IMR-90 (cell line): Measurements from ENCODE around the gene LRRTM4. TPM values are rescaled to one million over a fixed set of nuclear protein-coding genes. Genes with fewer than 3 reads are reported as not detected.

Source experiments
- ATAC-seq: fragments of 200-7000 bp; cut with Tn5 transposase; 2 replicates; pipeline ENCODE4 v1.9.1; 2020; ENCODE audit warnings: low read depth, mild to moderate bottlenecking, moderate library complexity
- Bru-seq: library from RNA; stranded (reverse); fragments of 400-500 nt; gene quantifications from one replicate; lab custom pipeline; 2021; lab: Mats Ljungman, UMichigan
- BruChase-seq, 2 experiments: library from RNA; stranded (reverse); fragments of 400-500 nt; gene quantifications; one replicate each; lab custom pipeline; 2021; lab: Mats Ljungman, UMichigan
- BruUV-seq: library from RNA; stranded (reverse); fragments of 400-500 nt; replicated peaks from 2 replicates; lab custom pipeline; 2021; lab: Mats Ljungman, UMichigan
- CTCF ChIA-PET: fragments of 300-600 bp; formaldehyde crosslinking; extraction: SDS; loops from one replicate; lab custom pipeline; 2021; ENCODE audit warnings: antibody characterized with exemption; lab: Yijun Ruan, JAX
- POLR2A ChIA-PET: fragments of 300-600 bp; sonication (Branson Sonifier 250); formaldehyde crosslinking; loops from one replicate; lab custom pipeline; 2022; ENCODE audit warnings: antibody characterized with exemption; ENCODE audit not compliant: unreplicated experiment; lab: Charles Lee
- DNase-seq: peaks from one replicate; pipeline ENCODE4 v3.0.0; 2013
- H2AFZ ChIP-seq: replicated peaks from 2 replicates; pipeline ENCODE3; 2013; ENCODE audit warnings: low read length, mild to moderate bottlenecking; ENCODE audit not compliant: poor library complexity
- H2AK5ac ChIP-seq: 2 replicates; pipeline ENCODE4 v1.6.1; 2013; ENCODE audit warnings: low read depth, low read length, inconsistent platforms
- H2AK9ac ChIP-seq: replicated peaks from 2 replicates; pipeline ENCODE3; 2013; ENCODE audit warnings: mild to moderate bottlenecking, low read depth, low read length, moderate library complexity; ENCODE audit not compliant: poor library complexity
- H2BK120ac ChIP-seq: 2 replicates; pipeline ENCODE4 v1.6.1; 2013; ENCODE audit warnings: low read depth, low read length, inconsistent platforms
- H2BK15ac ChIP-seq: 3 replicates; pipeline ENCODE4 v1.6.1; 2013; ENCODE audit warnings: low read depth, low read length, inconsistent platforms
- H2BK20ac ChIP-seq: 2 replicates; pipeline ENCODE4 v1.6.1; 2013; ENCODE audit warnings: low read depth, mild to moderate bottlenecking, inconsistent platforms, low read length, moderate library complexity
- H2BK5ac ChIP-seq: 2 replicates; pipeline ENCODE4 v1.6.1; 2013; ENCODE audit warnings: mild to moderate bottlenecking, low read depth, low read length, inconsistent platforms; ENCODE audit not compliant: poor library complexity, severe bottlenecking
- H3K14ac ChIP-seq: replicated peaks from 2 replicates; pipeline ENCODE4 v1.6.1; 2013; ENCODE audit warnings: low read depth, low read length, inconsistent platforms
- H3K18ac ChIP-seq: 2 replicates; pipeline ENCODE4 v1.6.1; 2013; ENCODE audit warnings: low read depth, low read length, control low read depth
- H3K23ac ChIP-seq: 2 replicates; pipeline ENCODE4 v1.6.1; 2013; ENCODE audit warnings: low read depth, low read length, inconsistent platforms
- H3K27ac ChIP-seq: 2 replicates; pipeline ENCODE4 v1.5.1; 2013; ENCODE audit warnings: mild to moderate bottlenecking, control low read depth, low read length; ENCODE audit not compliant: insufficient read depth
- H3K27me3 ChIP-seq: 2 replicates; pipeline ENCODE4 v1.6.1; 2013; ENCODE audit warnings: low read length; ENCODE audit not compliant: control insufficient read depth, insufficient read depth
- H3K36me3 ChIP-seq: 2 replicates; pipeline ENCODE4 v1.6.1; 2013; ENCODE audit warnings: low read length, mixed read lengths; ENCODE audit not compliant: control insufficient read depth, insufficient read depth
- H3K4ac ChIP-seq: 2 replicates; pipeline ENCODE4 v1.6.1; 2013; ENCODE audit warnings: low read depth, low read length, inconsistent platforms
- H3K4me1 ChIP-seq: 2 replicates; pipeline ENCODE4 v1.6.1; 2013; ENCODE audit warnings: low read length, mixed read lengths; ENCODE audit not compliant: control insufficient read depth, insufficient read depth
- H3K4me2 ChIP-seq: 2 replicates; pipeline ENCODE4 v1.6.1; 2013; ENCODE audit warnings: low read depth, mild to moderate bottlenecking, control low read depth, low read length, moderate library complexity
- H3K4me3 ChIP-seq: 2 replicates; pipeline ENCODE4 v1.5.1; 2013; ENCODE audit warnings: low read depth, mild to moderate bottlenecking, control low read depth, low read length, moderate library complexity; ENCODE audit not compliant: insufficient read depth
- H3K56ac ChIP-seq: 2 replicates; pipeline ENCODE4 v1.6.1; 2013; ENCODE audit warnings: low read length, inconsistent platforms; ENCODE audit not compliant: insufficient read depth; ENCODE audit errors: extremely low read depth
- H3K79me1 ChIP-seq, 2 experiments: 2 replicates each; pipeline ENCODE4 v1.6.1; 2013; ENCODE audit warnings: low read length in 2 of 2, inconsistent platforms in 1 of 2, low read depth in 1 of 2
- H3K9ac ChIP-seq: 2 replicates; pipeline ENCODE4 v1.6.1; 2013; ENCODE audit warnings: low read depth, low read length, control low read depth
- H3K9me1 ChIP-seq: 2 replicates; pipeline ENCODE4 v1.6.1; 2013; ENCODE audit warnings: low read length, inconsistent platforms; ENCODE audit not compliant: insufficient read depth
- H3K9me3 ChIP-seq: 2 replicates; pipeline ENCODE4 v1.6.1; 2013; ENCODE audit warnings: low read length; ENCODE audit not compliant: control insufficient read depth, insufficient read depth
- H4K20me1 ChIP-seq: 2 replicates; pipeline ENCODE4 v1.6.1; 2013; ENCODE audit warnings: low read length, inconsistent platforms; ENCODE audit not compliant: insufficient read depth
- H4K5ac ChIP-seq: 2 replicates; pipeline ENCODE4 v1.6.1; 2013; ENCODE audit warnings: mild to moderate bottlenecking, low read depth, low read length, control low read depth
- H4K8ac ChIP-seq, 2 experiments: 2 replicates each; pipeline ENCODE4 v1.6.1; 2013; ENCODE audit warnings: low read depth in 2 of 2, low read length in 2 of 2, control low read depth in 1 of 2, inconsistent platforms in 1 of 2
- H4K91ac ChIP-seq: 2 replicates; pipeline ENCODE4 v1.6.1; 2013; ENCODE audit warnings: low read depth, low read length, inconsistent platforms; ENCODE audit not compliant: insufficient read depth
- BHLHE40 ChIP-seq: fragments of 150-350 bp; IDR thresholded peaks from 2 replicates; pipeline ENCODE4 v1.6.1; 2016; ENCODE audit warnings: mild to moderate bottlenecking, low read depth, low read length
- CEBPB ChIP-seq: IDR thresholded peaks from 2 replicates; pipeline ENCODE4 v1.6.1; 2012; ENCODE audit warnings: low read depth, low read length, improper control_type of control experiment
- CHD1 ChIP-seq: IDR thresholded peaks from 2 replicates; pipeline ENCODE4 v1.6.1; 2012; ENCODE audit warnings: low read depth, low read length, improper control_type of control experiment
- ELK1 ChIP-seq: fragments of 150-350 bp; IDR thresholded peaks from 2 replicates; pipeline ENCODE4 v1.6.1; 2016; ENCODE audit warnings: low read depth, mild to moderate bottlenecking, low read length, moderate library complexity, borderline replicate concordance
- MAFK ChIP-seq: IDR thresholded peaks from 2 replicates; pipeline ENCODE4 v1.6.1; 2012; ENCODE audit warnings: low read depth, low read length, improper control_type of control experiment
- MAZ ChIP-seq: IDR thresholded peaks from 2 replicates; pipeline ENCODE4 v1.6.1; 2012; ENCODE audit warnings: low read depth, mild to moderate bottlenecking, low read length, improper control_type of control experiment, moderate library complexity, borderline replicate concordance
- MXI1 ChIP-seq: IDR thresholded peaks from 2 replicates; pipeline ENCODE4 v1.6.1; 2012; ENCODE audit warnings: low read depth, mild to moderate bottlenecking, low read length, moderate library complexity, borderline replicate concordance
- NFE2L2 ChIP-seq: fragments of 150-350 bp; IDR thresholded peaks from 2 replicates; pipeline ENCODE4 v1.6.1; 2016; ENCODE audit warnings: low read depth, mild to moderate bottlenecking, low read length
- POLR2A ChIP-seq: IDR thresholded peaks from 2 replicates; pipeline ENCODE4 v1.6.1; 2012; ENCODE audit warnings: mild to moderate bottlenecking, low read depth, low read length
- RAD21 ChIP-seq: IDR thresholded peaks from 2 replicates; pipeline ENCODE4 v1.6.1; 2012; ENCODE audit warnings: low read length, improper control_type of control experiment
- RCOR1 ChIP-seq: IDR thresholded peaks from 2 replicates; pipeline ENCODE4 v1.6.1; 2012; ENCODE audit warnings: mild to moderate bottlenecking, low read length, improper control_type of control experiment; ENCODE audit not compliant: insufficient replicate concordance
- RFX5 ChIP-seq: IDR thresholded peaks from 2 replicates; pipeline ENCODE4 v1.8.0; 2012; ENCODE audit warnings: low read depth, mild to moderate bottlenecking, low read length, moderate library complexity
- SMC3 ChIP-seq: fragments of 150-350 bp; IDR thresholded peaks from 2 replicates; pipeline ENCODE4 v1.6.1; 2016; ENCODE audit warnings: low read depth, mild to moderate bottlenecking, antibody characterized with exemption, low read length, moderate library complexity
- WGBS, 2 experiments: methylation state at CpG; one replicate each; pipeline versions ENCODE4 v1.1.5 to v1.1.7; 2013; ENCODE audit warnings: missing lambda C conversion rate in 2 of 2; ENCODE audit not compliant: insufficient read length in 1 of 2; ENCODE audit errors: extremely low coverage in 2 of 2; 5-methylcytosine and 5-hydroxymethylcytosine counted together
- dilution Hi-C: fragments of 300-500 bp; cut with HindIII; formaldehyde crosslinking; loops from one replicate; pipeline ENCODE4 v1.14.3; 2018; ENCODE audit warnings: low sequenced_read_pairs; ENCODE audit not compliant: unreplicated experiment
- in situ Hi-C: fragments of 300-500 bp; cut with MboI; formaldehyde crosslinking; loops from 3 replicates; pipeline ENCODE4 v1.14.3; 2019; ENCODE audit warnings: low sequenced_read_pairs, inconsistent platforms, mixed read lengths
- intact Hi-C: fragments of 100-400 bp; cut with micrococcal nuclease; formaldehyde crosslinking; loops from 2 replicates; pipeline ENCODE4 v1.10.0; 2022
- long read RNA-seq: library from polyadenylated mRNA; unstranded; transcript quantifications from one replicate; pipeline ENCODE4 v2.0.0, GENCODE V29; 2021; ENCODE audit not compliant: unreplicated experiment
- polyA plus RNA-seq, 3 experiments: library from polyadenylated mRNA; depleted of rRNA; stranded (reverse); fragments of >200 nt; gene quantifications; 2 replicates each; pipeline ENCODE4 v1.2.3, GENCODE V29; 2012; ENCODE audit warnings: low replicate concordance in 1 of 3
- total RNA-seq: library from RNA; depleted of rRNA; stranded (reverse); fragments of >200 nt; gene quantifications from 2 replicates; pipeline ENCODE4 v1.2.3, GENCODE V29; 2012; rRNA removed
- TF ChIP-seq, protein P1 (sequence below): fragments of 150-350 bp; IDR thresholded peaks from 2 replicates; pipeline ENCODE4 v1.6.1; 2017; ENCODE audit warnings: mild to moderate bottlenecking, antibody characterized with exemption, low read length, low read depth
- TF ChIP-seq, protein P2 (sequence below): conservative IDR thresholded peaks from 2 replicates; pipeline ENCODE4 v1.5.1; 2012; ENCODE audit warnings: mild to moderate bottlenecking, low read depth, low read length, improper control_type of control experiment

Gene LRRTM4
- total RNA-seq: not detected in 2 replicates
- polyA plus RNA-seq (2012; rRNA removed): not detected in 2 replicates
- not detected in 2 replicates for polyA plus RNA-seq (2012; cell fraction: cytosol; rRNA removed)
- polyA plus RNA-seq (2012; cell fraction: nucleus; rRNA removed; ENCODE audit: low replicate concordance): not detected in 2 replicates
- percentile 1 among the genes with signal in this experiment for Bru-seq, nascent RNA
- percentile 0 among the genes with signal in this experiment for BruChase-seq, experiment 1, labeled RNA remaining after a 6-hour chase
- percentile 0 among the genes with signal in this experiment for BruChase-seq, experiment 2, labeled RNA remaining after a 2-hour chase
- long read RNA-seq: 0 reads

- in situ Hi-C loops (no loop called here), intact Hi-C loops (no loop called here), dilution Hi-C loops (no loop called here)
- DNase-seq: no peak
- no peak within 1 kb of the TSS for H2AK9ac ChIP-seq
- no peaks in the 10 kb centered on the region for H3K27me3 ChIP-seq
- H3K4me1 ChIP-seq: no peaks in the 10 kb centered on the region
- no peak within 1 kb of the TSS for H2BK120ac ChIP-seq
- H3K9me1 ChIP-seq: no peaks in the 10 kb centered on the region
- H3K18ac ChIP-seq: no peak within 1 kb of the TSS
- H3K9me3 ChIP-seq: peaks cover 8% of the 10 kb centered on the region; the same call in 1 of the 2 replicates
- no peak within 1 kb of the TSS for H3K4me3 ChIP-seq
- no peak within 1 kb of the TSS for H4K8ac ChIP-seq
- no CpG with 5 or more reads among the region's 4 CpGs for WGBS, 2 experiments
- no peak within 1 kb of the TSS for H3K4ac ChIP-seq
- H3K4me2 ChIP-seq: no peak within 1 kb of the TSS
- no peak within 1 kb of the TSS for H2BK5ac ChIP-seq
- no peak within 1 kb of the TSS for H3K23ac ChIP-seq
- no peak within 1 kb of the TSS for H2BK15ac ChIP-seq
- no peak within 1 kb of the TSS for H4K5ac ChIP-seq
- H2BK20ac ChIP-seq: no peak within 1 kb of the TSS
- H3K14ac ChIP-seq: no peak within 1 kb of the TSS
- no peaks in the 10 kb centered on the region for H4K20me1 ChIP-seq
- H3K36me3 ChIP-seq: no peaks in the 10 kb centered on the region
- H3K56ac ChIP-seq: no peak within 1 kb of the TSS
- H4K91ac ChIP-seq: no peak within 1 kb of the TSS
- POLR2A ChIA-PET: no interaction called here
- no peaks in the 10 kb centered on the region for H3K79me1 ChIP-seq
- CTCF ChIA-PET: no interaction called here
- ATAC-seq: no peak
- no peak within 1 kb of the TSS for H2AK5ac ChIP-seq
- H3K9ac ChIP-seq: no peak within 1 kb of the TSS
- H3K27ac ChIP-seq: no peak within 1 kb of the TSS
- no peak within 1 kb of the TSS for H2AFZ ChIP-seq
- no TSS peak for BruUV-seq
- TF ChIP-seq NFE2L2: no peak
- TF ChIP-seq POLR2A: no peak
- TF ChIP-seq RAD21: no peak
- no peak for TF ChIP-seq BHLHE40
- TF ChIP-seq MAFK: no peak
- no peak for TF ChIP-seq MAZ
- TF ChIP-seq MXI1: no peak
- no peak for TF ChIP-seq CEBPB
- no peak for TF ChIP-seq SMC3
- no peak for TF ChIP-seq RCOR1
- no peak for TF ChIP-seq CHD1
- no peak for TF ChIP-seq RFX5
- TF ChIP-seq, protein P1, sequence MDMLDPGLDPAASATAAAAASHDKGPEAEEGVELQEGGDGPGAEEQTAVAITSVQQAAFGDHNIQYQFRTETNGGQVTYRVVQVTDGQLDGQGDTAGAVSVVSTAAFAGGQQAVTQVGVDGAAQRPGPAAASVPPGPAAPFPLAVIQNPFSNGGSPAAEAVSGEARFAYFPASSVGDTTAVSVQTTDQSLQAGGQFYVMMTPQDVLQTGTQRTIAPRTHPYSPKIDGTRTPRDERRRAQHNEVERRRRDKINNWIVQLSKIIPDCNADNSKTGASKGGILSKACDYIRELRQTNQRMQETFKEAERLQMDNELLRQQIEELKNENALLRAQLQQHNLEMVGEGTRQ: no peak
- TF ChIP-seq ELK1: no peak
- TF ChIP-seq, protein P2, sequence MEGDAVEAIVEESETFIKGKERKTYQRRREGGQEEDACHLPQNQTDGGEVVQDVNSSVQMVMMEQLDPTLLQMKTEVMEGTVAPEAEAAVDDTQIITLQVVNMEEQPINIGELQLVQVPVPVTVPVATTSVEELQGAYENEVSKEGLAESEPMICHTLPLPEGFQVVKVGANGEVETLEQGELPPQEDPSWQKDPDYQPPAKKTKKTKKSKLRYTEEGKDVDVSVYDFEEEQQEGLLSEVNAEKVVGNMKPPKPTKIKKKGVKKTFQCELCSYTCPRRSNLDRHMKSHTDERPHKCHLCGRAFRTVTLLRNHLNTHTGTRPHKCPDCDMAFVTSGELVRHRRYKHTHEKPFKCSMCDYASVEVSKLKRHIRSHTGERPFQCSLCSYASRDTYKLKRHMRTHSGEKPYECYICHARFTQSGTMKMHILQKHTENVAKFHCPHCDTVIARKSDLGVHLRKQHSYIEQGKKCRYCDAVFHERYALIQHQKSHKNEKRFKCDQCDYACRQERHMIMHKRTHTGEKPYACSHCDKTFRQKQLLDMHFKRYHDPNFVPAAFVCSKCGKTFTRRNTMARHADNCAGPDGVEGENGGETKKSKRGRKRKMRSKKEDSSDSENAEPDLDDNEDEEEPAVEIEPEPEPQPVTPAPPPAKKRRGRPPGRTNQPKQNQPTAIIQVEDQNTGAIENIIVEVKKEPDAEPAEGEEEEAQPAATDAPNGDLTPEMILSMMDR: no peak
Observed at GRCh38 chr2:77521931-77522470, at the start of gene LRRTM4. LRRTM4 (minus strand) TSS chr2:77522376.
